ENCODE results near the gene MYO15B. TPM values are rescaled to one million over a fixed set of nuclear protein-coding genes. Genes with fewer than 3 reads are reported as not detected.

MYO15B gene
- polyA plus RNA-seq, 1 donor from 2014 or later: 2.4 TPM

DNA sequence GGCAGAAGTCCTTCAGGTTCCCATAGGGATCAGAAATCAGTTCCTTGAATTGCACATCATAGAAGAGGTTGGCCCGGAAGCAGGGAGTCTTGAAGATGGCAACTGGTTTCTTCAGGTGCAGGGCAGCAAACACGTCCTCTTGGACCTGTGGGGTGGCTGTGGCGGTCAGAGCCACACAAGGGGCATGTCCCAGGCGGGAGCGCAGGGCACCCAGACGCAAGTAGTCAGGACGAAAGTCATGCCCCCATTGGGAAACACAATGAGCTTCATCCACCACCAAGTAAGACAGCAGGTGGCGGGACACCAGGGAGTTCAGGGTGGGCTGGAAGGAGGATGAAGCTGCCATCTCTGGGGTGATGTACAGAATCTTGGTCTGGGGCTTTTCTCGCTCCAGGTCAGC lies 74.9 kb downstream of the MYO15B start:
- H3K36me3 ChIP-seq (ENCODE audit: insufficient read depth, low read length): peaks cover 4% of the 10 kb centered on the region
- no peak for TF ChIP-seq SMC3 (conservative IDR thresholded peaks at IDR 0.05; ENCODE audit: poor library complexity)
- TF ChIP-seq, protein P1, sequence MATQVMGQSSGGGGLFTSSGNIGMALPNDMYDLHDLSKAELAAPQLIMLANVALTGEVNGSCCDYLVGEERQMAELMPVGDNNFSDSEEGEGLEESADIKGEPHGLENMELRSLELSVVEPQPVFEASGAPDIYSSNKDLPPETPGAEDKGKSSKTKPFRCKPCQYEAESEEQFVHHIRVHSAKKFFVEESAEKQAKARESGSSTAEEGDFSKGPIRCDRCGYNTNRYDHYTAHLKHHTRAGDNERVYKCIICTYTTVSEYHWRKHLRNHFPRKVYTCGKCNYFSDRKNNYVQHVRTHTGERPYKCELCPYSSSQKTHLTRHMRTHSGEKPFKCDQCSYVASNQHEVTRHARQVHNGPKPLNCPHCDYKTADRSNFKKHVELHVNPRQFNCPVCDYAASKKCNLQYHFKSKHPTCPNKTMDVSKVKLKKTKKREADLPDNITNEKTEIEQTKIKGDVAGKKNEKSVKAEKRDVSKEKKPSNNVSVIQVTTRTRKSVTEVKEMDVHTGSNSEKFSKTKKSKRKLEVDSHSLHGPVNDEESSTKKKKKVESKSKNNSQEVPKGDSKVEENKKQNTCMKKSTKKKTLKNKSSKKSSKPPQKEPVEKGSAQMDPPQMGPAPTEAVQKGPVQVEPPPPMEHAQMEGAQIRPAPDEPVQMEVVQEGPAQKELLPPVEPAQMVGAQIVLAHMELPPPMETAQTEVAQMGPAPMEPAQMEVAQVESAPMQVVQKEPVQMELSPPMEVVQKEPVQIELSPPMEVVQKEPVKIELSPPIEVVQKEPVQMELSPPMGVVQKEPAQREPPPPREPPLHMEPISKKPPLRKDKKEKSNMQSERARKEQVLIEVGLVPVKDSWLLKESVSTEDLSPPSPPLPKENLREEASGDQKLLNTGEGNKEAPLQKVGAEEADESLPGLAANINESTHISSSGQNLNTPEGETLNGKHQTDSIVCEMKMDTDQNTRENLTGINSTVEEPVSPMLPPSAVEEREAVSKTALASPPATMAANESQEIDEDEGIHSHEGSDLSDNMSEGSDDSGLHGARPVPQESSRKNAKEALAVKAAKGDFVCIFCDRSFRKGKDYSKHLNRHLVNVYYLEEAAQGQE (IDR thresholded peaks at IDR 0.05; ENCODE audit: borderline replicate concordance): no peak
- TF ChIP-seq MXI1 (conservative IDR thresholded peaks at IDR 0.05; ENCODE audit: poor library complexity, severe bottlenecking): no peak
- TF ChIP-seq, protein P2, sequence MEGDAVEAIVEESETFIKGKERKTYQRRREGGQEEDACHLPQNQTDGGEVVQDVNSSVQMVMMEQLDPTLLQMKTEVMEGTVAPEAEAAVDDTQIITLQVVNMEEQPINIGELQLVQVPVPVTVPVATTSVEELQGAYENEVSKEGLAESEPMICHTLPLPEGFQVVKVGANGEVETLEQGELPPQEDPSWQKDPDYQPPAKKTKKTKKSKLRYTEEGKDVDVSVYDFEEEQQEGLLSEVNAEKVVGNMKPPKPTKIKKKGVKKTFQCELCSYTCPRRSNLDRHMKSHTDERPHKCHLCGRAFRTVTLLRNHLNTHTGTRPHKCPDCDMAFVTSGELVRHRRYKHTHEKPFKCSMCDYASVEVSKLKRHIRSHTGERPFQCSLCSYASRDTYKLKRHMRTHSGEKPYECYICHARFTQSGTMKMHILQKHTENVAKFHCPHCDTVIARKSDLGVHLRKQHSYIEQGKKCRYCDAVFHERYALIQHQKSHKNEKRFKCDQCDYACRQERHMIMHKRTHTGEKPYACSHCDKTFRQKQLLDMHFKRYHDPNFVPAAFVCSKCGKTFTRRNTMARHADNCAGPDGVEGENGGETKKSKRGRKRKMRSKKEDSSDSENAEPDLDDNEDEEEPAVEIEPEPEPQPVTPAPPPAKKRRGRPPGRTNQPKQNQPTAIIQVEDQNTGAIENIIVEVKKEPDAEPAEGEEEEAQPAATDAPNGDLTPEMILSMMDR (IDR thresholded peaks at IDR 0.05; ENCODE audit: poor library complexity, severe bottlenecking): no peak
- TF ChIP-seq EP300 (conservative IDR thresholded peaks at IDR 0.05; ENCODE audit: poor library complexity, severe bottlenecking): no peak

DNA sequence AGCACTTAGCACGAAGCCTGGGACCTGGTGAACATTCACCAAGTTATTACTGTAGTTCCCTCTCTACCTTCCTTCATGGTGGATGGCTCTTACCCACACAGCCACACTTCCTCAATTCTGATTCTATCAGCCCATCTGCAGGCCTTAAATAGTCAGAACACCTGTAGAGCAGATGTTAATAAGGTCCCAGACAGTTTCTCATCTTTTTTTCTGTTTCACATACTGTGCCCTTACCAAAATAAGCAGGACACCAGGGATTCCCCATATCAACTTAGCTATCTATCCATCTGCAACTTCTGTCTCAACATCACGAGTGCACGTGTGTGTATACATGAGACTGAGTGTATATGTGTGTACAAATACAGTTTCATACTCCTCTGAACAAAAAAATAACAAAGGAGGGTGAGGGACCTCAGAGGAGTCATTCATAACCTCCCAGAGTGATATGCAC lies 76.5 kb downstream of the MYO15B start:
- H2AFZ ChIP-seq (ENCODE audit: low read depth, low read length): no peak overlapping the region
- H3F3A ChIP-seq (ENCODE audit: insufficient read depth, low read length, poor library complexity, severe bottlenecking): no peaks in the 10 kb centered on the region
- H3K4me2 ChIP-seq (ENCODE audit: low read length): no peak overlapping the region
- H3K79me2 ChIP-seq (replicated peaks; ENCODE audit: insufficient read depth, low read length): peaks cover 34% of the 10 kb centered on the region
- H3K9me3 ChIP-seq (ENCODE audit: low read length): no peaks in the 10 kb centered on the region
- H3K36me3 ChIP-seq (ENCODE audit: insufficient read depth, low read length): no peaks in the 10 kb centered on the region
- H4K20me1 ChIP-seq (ENCODE audit: insufficient read depth): no peaks in the 10 kb centered on the region
- H3K9me2 ChIP-seq (ENCODE audit: insufficient read depth, low read length): no peaks in the 10 kb centered on the region
- H3K9ac ChIP-seq (ENCODE audit: low read length): no peak overlapping the region
- no peak overlapping the region for H3K27ac ChIP-seq (ENCODE audit: low read length)
- no peak for TF ChIP-seq EZH2 (IDR thresholded peaks at IDR 0.05; ENCODE audit: borderline replicate concordance, insufficient read depth, low read length, poor library complexity, severe bottlenecking)
- TF ChIP-seq MXI1 (conservative IDR thresholded peaks at IDR 0.05; ENCODE audit: poor library complexity, severe bottlenecking): no peak
- TF ChIP-seq RAD21 (conservative IDR thresholded peaks at IDR 0.05): no peak
- TF ChIP-seq POLR2AphosphoS5 (IDR thresholded peaks at IDR 0.05): no peak
- TF ChIP-seq, protein P2 (IDR thresholded peaks at IDR 0.05; ENCODE audit: poor library complexity, severe bottlenecking): no peak
- TF ChIP-seq SMC3 (conservative IDR thresholded peaks at IDR 0.05; ENCODE audit: poor library complexity): no peak
- TF ChIP-seq EP300 (conservative IDR thresholded peaks at IDR 0.05; ENCODE audit: poor library complexity, severe bottlenecking): no peak
- TF ChIP-seq TAF1 (IDR thresholded peaks at IDR 0.05; ENCODE audit: low read depth): no peak
- TF ChIP-seq, protein P1 (IDR thresholded peaks at IDR 0.05; ENCODE audit: borderline replicate concordance): no peak
- no peaks in the 10 kb centered on the region for H3K27me3 ChIP-seq (ENCODE audit: insufficient read depth, low read depth, low read length)
- H3K4me3 ChIP-seq (ENCODE audit: low read length): no peak overlapping the region

More for the DNA sequence above, 74.9 kb downstream of the MYO15B start:
- Histone ChIP-seq H3K4me3 (ENCODE audit: low read length) (no peak overlapping the region), H3K27me3 (ENCODE audit: insufficient read depth, low read depth, low read length) (no peaks in the 10 kb centered on the region), H3K27ac (ENCODE audit: low read length) (no peak overlapping the region), H3F3A (ENCODE audit: insufficient read depth, low read length, poor library complexity, severe bottlenecking) (no peaks in the 10 kb centered on the region), H4K20me1 (ENCODE audit: insufficient read depth) (no peaks in the 10 kb centered on the region), H2AFZ (ENCODE audit: low read depth, low read length) (no peak overlapping the region), H3K4me2 (ENCODE audit: low read length) (no peak overlapping the region), H3K9me2 (ENCODE audit: insufficient read depth, low read length) (no peaks in the 10 kb centered on the region), H3K9ac (ENCODE audit: low read length) (no peak overlapping the region), H3K9me3 (ENCODE audit: low read length) (no peaks in the 10 kb centered on the region), H3K79me2 (replicated peaks; ENCODE audit: insufficient read depth, low read length) (peaks cover 18% of the 10 kb centered on the region)
